ENCODE results near the gene FKBP1A.

GRCh38 chr20:1326031-1326930 is 66.6 kb downstream of the FKBP1A start:
- TF ChIP-seq KLF5 (IDR thresholded peaks at IDR 0.05; ENCODE audit: partially characterized antibody) (no peak), RAD21 (IDR thresholded peaks at IDR 0.05; ENCODE audit: insufficient read depth, low read depth, low read length) (no peak), HCFC1 (IDR thresholded peaks at IDR 0.05; ENCODE audit: low read length) (no peak), POLR2AphosphoS5 (IDR thresholded peaks at IDR 0.05; ENCODE audit: low read length) (no peak)

Measured in GM12878 (cell line).